ENCODE measurements around the gene L3MBTL3. TPM values are rescaled to one million over a fixed set of nuclear protein-coding genes. Genes with fewer than 3 reads are reported as not detected.

L3MBTL3 gene
- total RNA-seq, 4 donors from 2014 or later: 2.1 to 6.1 (median 5.9) TPM

DNA sequence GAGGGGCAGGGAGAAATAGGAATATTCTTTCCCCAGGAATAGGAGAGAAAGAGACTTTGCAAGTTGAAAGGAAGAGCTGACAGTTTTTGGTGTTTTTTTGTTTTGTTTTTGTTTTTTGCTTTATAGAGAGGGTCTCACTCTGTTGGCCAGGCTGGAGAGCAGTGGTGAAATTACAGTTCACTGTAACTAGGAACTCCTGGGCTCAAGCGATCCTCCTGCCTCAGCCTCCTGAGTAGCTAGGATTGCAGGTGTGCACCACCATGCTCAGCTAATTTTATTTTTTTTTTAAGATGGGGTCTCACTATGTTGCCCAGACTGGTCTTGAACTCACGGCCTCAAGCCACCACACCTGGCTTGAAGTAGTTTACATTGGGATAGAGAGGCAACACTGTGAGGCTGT lies 8.0 kb upstream of the L3MBTL3 start:
- DNase-seq (no peak), ATAC-seq (no peak)
- H3K27me3 ChIP-seq: no peaks in the 10 kb centered on the region
- H3K27ac ChIP-seq: no peak overlapping the region
- H3K36me3 ChIP-seq: no peaks in the 10 kb centered on the region
- no peaks in the 10 kb centered on the region for H3K9me3 ChIP-seq
- in situ Hi-C loops (cut with MboI; ENCODE audit: low sequenced_read_pairs in 4 of 4): no loop called here
- intact Hi-C loops (cut with DNase I; ENCODE audit: low total_unique reads): no loop called here
- no peak for TF ChIP-seq POLR2A (IDR thresholded peaks at IDR 0.05)
- TF ChIP-seq, protein P1, sequence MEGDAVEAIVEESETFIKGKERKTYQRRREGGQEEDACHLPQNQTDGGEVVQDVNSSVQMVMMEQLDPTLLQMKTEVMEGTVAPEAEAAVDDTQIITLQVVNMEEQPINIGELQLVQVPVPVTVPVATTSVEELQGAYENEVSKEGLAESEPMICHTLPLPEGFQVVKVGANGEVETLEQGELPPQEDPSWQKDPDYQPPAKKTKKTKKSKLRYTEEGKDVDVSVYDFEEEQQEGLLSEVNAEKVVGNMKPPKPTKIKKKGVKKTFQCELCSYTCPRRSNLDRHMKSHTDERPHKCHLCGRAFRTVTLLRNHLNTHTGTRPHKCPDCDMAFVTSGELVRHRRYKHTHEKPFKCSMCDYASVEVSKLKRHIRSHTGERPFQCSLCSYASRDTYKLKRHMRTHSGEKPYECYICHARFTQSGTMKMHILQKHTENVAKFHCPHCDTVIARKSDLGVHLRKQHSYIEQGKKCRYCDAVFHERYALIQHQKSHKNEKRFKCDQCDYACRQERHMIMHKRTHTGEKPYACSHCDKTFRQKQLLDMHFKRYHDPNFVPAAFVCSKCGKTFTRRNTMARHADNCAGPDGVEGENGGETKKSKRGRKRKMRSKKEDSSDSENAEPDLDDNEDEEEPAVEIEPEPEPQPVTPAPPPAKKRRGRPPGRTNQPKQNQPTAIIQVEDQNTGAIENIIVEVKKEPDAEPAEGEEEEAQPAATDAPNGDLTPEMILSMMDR (IDR thresholded peaks at IDR 0.05 in 4 of 5, conservative IDR thresholded peaks at IDR 0.05 in 1 of 5): no peak
- H3K4me1 ChIP-seq: no peaks in the 10 kb centered on the region
- H3K4me3 ChIP-seq: no peak overlapping the region

DNA sequence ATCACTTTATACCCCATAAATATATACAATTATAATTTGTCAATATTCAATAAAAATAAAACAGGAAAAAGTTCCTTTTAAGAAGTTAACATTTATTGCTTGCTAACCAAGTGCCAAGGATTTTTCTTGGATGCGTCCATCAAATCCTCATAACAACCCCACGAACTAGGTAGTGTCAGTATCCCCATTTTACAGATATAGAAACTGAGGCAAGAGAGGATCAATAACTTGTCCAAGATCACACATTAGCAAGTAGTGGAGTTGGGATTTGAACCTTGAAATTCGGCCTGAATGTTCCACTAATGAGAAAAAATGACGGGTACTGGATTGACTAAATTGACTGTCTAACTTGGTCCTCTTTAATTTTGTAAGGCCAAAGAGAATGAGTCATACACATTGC lies 5.7 kb upstream of the L3MBTL3 start:
- in situ Hi-C loops (cut with MboI; ENCODE audit: low sequenced_read_pairs in 4 of 4) (no loop called here), intact Hi-C loops (cut with DNase I; ENCODE audit: low total_unique reads) (no loop called here)
- Histone ChIP-seq H3K27me3 (no peaks in the 10 kb centered on the region), H3K4me1 (peaks cover 0 to 2% of the 10 kb centered on the region in 2 donors), H3K36me3 (no peaks in the 10 kb centered on the region), H3K9me3 (no peaks in the 10 kb centered on the region), H3K4me3 (no peak overlapping the region), H3K27ac (no peak overlapping the region)
- DNase-seq (no peak), ATAC-seq (no peak)
- TF ChIP-seq, protein P1 (IDR thresholded peaks at IDR 0.05 in 4 of 5, conservative IDR thresholded peaks at IDR 0.05 in 1 of 5): no peak
- TF ChIP-seq POLR2A (IDR thresholded peaks at IDR 0.05): no peak

DNA sequence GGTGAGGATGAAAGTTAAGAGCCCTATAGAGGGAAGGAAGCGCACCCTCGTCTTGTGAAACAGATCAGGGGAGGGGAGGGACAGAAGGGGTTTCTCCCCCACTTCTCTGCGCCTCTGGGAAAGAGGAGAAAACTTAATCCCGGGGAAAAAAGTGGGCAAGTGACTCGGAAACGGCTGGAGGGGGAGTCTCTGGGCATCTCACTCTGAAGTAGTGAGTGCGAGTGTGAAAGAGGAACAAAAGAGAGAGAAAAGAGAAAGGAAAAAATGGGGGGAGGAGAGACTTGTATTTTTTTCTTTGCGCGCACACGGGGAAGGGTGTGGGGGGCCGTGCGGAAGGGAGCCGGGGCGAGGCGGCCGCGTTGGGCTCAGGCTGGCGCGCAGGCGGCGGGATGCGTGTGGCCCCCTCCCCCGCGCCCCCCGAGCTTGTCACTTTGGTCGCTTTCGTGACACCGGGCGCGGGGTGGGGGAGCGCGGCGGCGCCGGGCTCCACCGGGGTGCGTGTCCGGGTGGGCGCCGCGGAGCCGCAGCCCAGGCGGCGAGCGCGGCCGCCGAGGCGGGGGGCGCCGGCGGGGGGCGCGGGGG lies 454 bp downstream of the L3MBTL3 start:
- peaks cover 0 to 5% of the 10 kb centered on the region in 2 donors for H3K4me1 ChIP-seq
- H3K4me3 ChIP-seq: peak overlapping the region; percentile 71 to 89 (median 84)
- in situ Hi-C loops (cut with MboI; ENCODE audit: low sequenced_read_pairs in 4 of 4): no loop called here
- TF ChIP-seq, protein P1 (IDR thresholded peaks at IDR 0.05 in 4 of 5, conservative IDR thresholded peaks at IDR 0.05 in 1 of 5): no peak
- no peak for TF ChIP-seq POLR2A (IDR thresholded peaks at IDR 0.05)
- DNase-seq (no peak), ATAC-seq (peak; percentile 20 to 21)
- no peaks in the 10 kb centered on the region for H3K27me3 ChIP-seq
- peak overlapping the region; percentile 74 to 82 (median 80) for H3K27ac ChIP-seq
- H3K9me3 ChIP-seq: no peaks in the 10 kb centered on the region
- intact Hi-C loops (cut with DNase I; ENCODE audit: low total_unique reads): no loop called here
- H3K36me3 ChIP-seq: no peaks in the 10 kb centered on the region

DNA sequence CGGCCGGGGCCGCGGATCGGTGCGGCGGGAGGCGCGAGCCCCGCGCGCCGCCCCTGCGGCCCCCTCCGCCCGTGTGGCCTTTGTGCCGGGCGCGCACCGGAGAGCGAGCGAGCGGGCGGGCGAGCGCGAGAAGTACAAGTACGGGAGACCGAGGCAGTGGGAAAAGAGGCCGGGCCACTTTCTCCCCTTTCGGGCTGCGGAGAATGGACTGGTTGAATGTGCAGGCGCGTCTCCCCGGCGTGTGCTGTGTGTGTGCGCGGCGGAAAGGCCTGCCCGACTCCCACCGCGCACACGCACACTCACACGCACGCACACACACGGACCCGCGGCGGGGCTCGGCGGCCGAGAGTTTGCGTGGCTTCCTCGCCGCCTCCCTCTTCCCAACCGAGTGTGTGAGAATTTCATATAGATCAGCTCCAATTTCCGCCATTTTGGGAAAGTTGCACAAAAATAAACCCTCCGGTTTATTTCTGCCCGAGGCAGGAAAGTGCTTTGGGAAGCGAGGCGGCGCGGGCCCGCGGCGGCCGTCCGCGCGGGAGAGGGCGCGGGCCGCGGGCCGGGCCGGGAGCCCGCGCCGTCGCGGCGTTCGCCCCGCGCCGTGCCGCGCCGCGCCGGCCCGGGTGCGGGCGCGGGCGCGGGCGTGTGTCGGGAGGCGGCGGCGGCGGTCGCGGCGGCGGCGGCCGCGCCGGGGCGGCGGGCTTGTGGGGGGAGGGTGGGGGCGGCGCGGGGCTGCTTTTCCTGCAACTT lies 1.1 kb downstream of the L3MBTL3 start:
- no peaks in the 10 kb centered on the region for H3K9me3 ChIP-seq
- no peaks in the 10 kb centered on the region for H3K36me3 ChIP-seq
- peak; percentile 23 to 24 for ATAC-seq
- no peaks in the 10 kb centered on the region for H3K27me3 ChIP-seq
- intact Hi-C loops (cut with DNase I; ENCODE audit: low total_unique reads): loop anchor here (2.0 to 10.0 kb wide), 4 partner anchors 82 to 525 kb away; no protein-coding TSS in a partner anchor
- in situ Hi-C loops (cut with MboI; ENCODE audit: low sequenced_read_pairs in 4 of 4): loop anchor here (10.0 kb wide), 3 partner anchors 135 to 425 kb away; no protein-coding TSS in a partner anchor
- peak in 1 of 2 donors; percentile 6 for DNase-seq
- H3K27ac ChIP-seq: peak overlapping the region; percentile 71 to 82 (median 76)
- peak overlapping the region; percentile 79 to 89 (median 84) for H3K4me3 ChIP-seq
- peaks cover 0 to 5% of the 10 kb centered on the region in 2 donors for H3K4me1 ChIP-seq
- TF ChIP-seq, protein P1 (IDR thresholded peaks at IDR 0.05 in 4 of 5, conservative IDR thresholded peaks at IDR 0.05 in 1 of 5): no peak
- TF ChIP-seq POLR2A (IDR thresholded peaks at IDR 0.05): no peak
